Trophoblast cell (in vitro differentiated cells and primary cell): ENCODE measurements around the gene PHF14.

ENCODE experiments used
- DNase-seq, 2 donors: peaks; one replicate each; pipeline ENCODE4 v3.0.0-alpha.2; 2016
- H2AFZ ChIP-seq: 2 replicates; pipeline ENCODE4 v1.6.1; 2013; ENCODE audit warnings: low read length, moderate library complexity, mild to moderate bottlenecking; ENCODE audit not compliant: insufficient read depth, poor library complexity
- H2AK5ac ChIP-seq: 2 replicates; pipeline ENCODE4 v1.6.1; 2013; ENCODE audit warnings: mild to moderate bottlenecking, low read length
- H2BK120ac ChIP-seq: 2 replicates; pipeline ENCODE4 v1.6.1; 2013; ENCODE audit warnings: low read length, mild to moderate bottlenecking, moderate library complexity; ENCODE audit not compliant: insufficient read depth, poor library complexity
- H2BK12ac ChIP-seq: 2 replicates; pipeline ENCODE4 v1.6.1; 2013; ENCODE audit warnings: mild to moderate bottlenecking, low read length, moderate library complexity
- H2BK5ac ChIP-seq: 2 replicates; pipeline ENCODE4 v1.6.1; 2013; ENCODE audit warnings: low read length, low read depth, moderate library complexity, mild to moderate bottlenecking; ENCODE audit not compliant: poor library complexity
- H3K14ac ChIP-seq: 2 replicates; pipeline ENCODE4 v1.6.1; 2013; ENCODE audit warnings: mild to moderate bottlenecking, low read length
- H3K18ac ChIP-seq: 2 replicates; pipeline ENCODE4 v1.6.1; 2013; ENCODE audit warnings: mild to moderate bottlenecking, low read length
- H3K23ac ChIP-seq: 2 replicates; pipeline ENCODE4 v1.6.1; 2013; ENCODE audit warnings: low read length
- H3K27ac ChIP-seq: 2 replicates; pipeline ENCODE4 v1.5.1; 2013; ENCODE audit warnings: low read depth, mild to moderate bottlenecking, inconsistent platforms, low read length, moderate library complexity
- H3K27me3 ChIP-seq: 2 replicates; pipeline ENCODE4 v1.6.1; 2013; ENCODE audit warnings: inconsistent platforms, mild to moderate bottlenecking, low read length, moderate library complexity; ENCODE audit not compliant: insufficient read depth
- H3K36me3 ChIP-seq, 2 experiments: 1 replicate in 1 of 2; 2 replicates in 1 of 2; pipeline ENCODE4 v1.6.1; 2013; ENCODE audit warnings: low read length in 2 of 2, mild to moderate bottlenecking in 2 of 2, moderate library complexity in 1 of 2; ENCODE audit not compliant: insufficient read depth in 2 of 2, control insufficient read depth in 1 of 2
- H3K4ac ChIP-seq: 2 replicates; pipeline ENCODE4 v1.6.1; 2013; ENCODE audit warnings: low read depth, mild to moderate bottlenecking, low read length, moderate library complexity
- H3K4me1 ChIP-seq, 2 experiments: 1 replicate in 1 of 2; 2 replicates in 1 of 2; pipeline ENCODE4 v1.6.1; 2013; ENCODE audit warnings: low read length in 2 of 2, mild to moderate bottlenecking in 2 of 2, moderate library complexity in 1 of 2; ENCODE audit not compliant: insufficient read depth in 2 of 2, control insufficient read depth in 1 of 2
- H3K4me2 ChIP-seq: 2 replicates; pipeline ENCODE4 v1.6.1; 2013; ENCODE audit warnings: inconsistent platforms, mild to moderate bottlenecking, low read length, moderate library complexity
- H3K4me3 ChIP-seq: 2 replicates; pipeline ENCODE4 v1.5.1; 2013; ENCODE audit warnings: mild to moderate bottlenecking, low read depth, low read length, inconsistent platforms
- H3K79me1 ChIP-seq: one replicate; pipeline ENCODE4 v1.6.1; 2013; ENCODE audit warnings: low read length
- H3K79me2 ChIP-seq: 2 replicates; pipeline ENCODE4 v1.6.1; 2013; ENCODE audit warnings: low read length, mild to moderate bottlenecking; ENCODE audit not compliant: control insufficient read depth, insufficient read depth, poor library complexity
- H3K9ac ChIP-seq: 2 replicates; pipeline ENCODE4 v1.6.1; 2013; ENCODE audit warnings: mild to moderate bottlenecking, low read length
- H3K9me3 ChIP-seq: 2 replicates; pipeline ENCODE4 v1.6.1; 2013; ENCODE audit warnings: low read depth, mild to moderate bottlenecking, control low read depth, inconsistent platforms, low read length; ENCODE audit not compliant: insufficient read depth
- H4K12ac ChIP-seq: 2 replicates; pipeline ENCODE4 v1.6.1; 2013; ENCODE audit warnings: low read depth, mild to moderate bottlenecking, low read length, moderate library complexity
- H4K8ac ChIP-seq: 2 replicates; pipeline ENCODE4 v1.6.1; 2013; ENCODE audit warnings: low read depth, mild to moderate bottlenecking, low read length, moderate library complexity
- H4K91ac ChIP-seq: one replicate; pipeline ENCODE4 v1.6.1; 2013; ENCODE audit warnings: low read depth, mild to moderate bottlenecking, low read length, moderate library complexity
- WGBS: extraction: QIAGEN DNeasy Blood & Tissue Kit; methylation state at CpG from one replicate; pipeline ENCODE4 v1.1.7; 2013; ENCODE audit warnings: missing lambda C conversion rate; ENCODE audit not compliant: insufficient read length, insufficient coverage; ENCODE audit errors: extremely low coverage; 5-methylcytosine and 5-hydroxymethylcytosine counted together

The PHF14 gene

GRCh38 chr7:11206177-11206899, 232.7 kb downstream of the PHF14 start:
- no peaks in the 10 kb centered on the region for H3K27me3 ChIP-seq
- no peaks in the 10 kb centered on the region for H3K79me2 ChIP-seq
- H3K4me3 ChIP-seq = no peak overlapping the region
- H2BK120ac ChIP-seq = no peak overlapping the region
- no peaks in the 10 kb centered on the region for H3K4me1 ChIP-seq
- no peaks in the 10 kb centered on the region for H3K36me3 ChIP-seq
- no CpG with 5 or more reads among the region's 4 CpGs for WGBS
- H3K27ac ChIP-seq = no peak overlapping the region
- H3K4me2 ChIP-seq = no peak overlapping the region
- no peak overlapping the region for H4K91ac ChIP-seq
- H3K79me1 ChIP-seq = no peaks in the 10 kb centered on the region
- no peak overlapping the region for H4K8ac ChIP-seq
- H2AK5ac ChIP-seq = no peak overlapping the region
- no peak overlapping the region for H3K14ac ChIP-seq
- no peaks in the 10 kb centered on the region for H3K9me3 ChIP-seq
- no peak overlapping the region for H3K9ac ChIP-seq
- H4K12ac ChIP-seq = no peak overlapping the region
- H2AFZ ChIP-seq = no peak overlapping the region
- no peak overlapping the region for H3K23ac ChIP-seq
- H3K4ac ChIP-seq = no peak overlapping the region
- no peak overlapping the region for H2BK5ac ChIP-seq
- H2BK12ac ChIP-seq = no peak overlapping the region
- DNase-seq = no peak
- H3K18ac ChIP-seq = no peak overlapping the region

GRCh38 chr7:11207565-11207964, 233.9 kb downstream of the PHF14 start:
- WGBS = no CpG with 5 or more reads among the region's 3 CpGs
- no peak overlapping the region for H3K14ac ChIP-seq

GRCh38 chr7:11208883-11209465, 235.3 kb downstream of the PHF14 start:
- Histone ChIP-seq H2BK12ac (no peak overlapping the region), H3K79me2 (peaks cover 2% of the 10 kb centered on the region), H3K4me2 (no peak overlapping the region), H3K23ac (no peak overlapping the region), H3K9me3 (no peaks in the 10 kb centered on the region), H4K91ac (no peak overlapping the region), H2AK5ac (no peak overlapping the region), H4K12ac (no peak overlapping the region), H3K36me3 (no peaks in the 10 kb centered on the region), H3K18ac (no peak overlapping the region), H3K4ac (no peak overlapping the region), H3K4me3 (no peak overlapping the region), H3K27ac (no peak overlapping the region), H3K9ac (no peak overlapping the region), H2BK120ac (peak overlapping the region; percentile 11), H3K14ac (no peak overlapping the region), H3K27me3 (no peaks in the 10 kb centered on the region), H2BK5ac (no peak overlapping the region), H3K4me1 (peaks cover 4 to 5% of the 10 kb centered on the region in 2 experiments), H3K79me1 (peaks cover 2% of the 10 kb centered on the region), H2AFZ (no peak overlapping the region), H4K8ac (no peak overlapping the region)
- WGBS = no CpG with 5 or more reads among the region's 5 CpGs
- no peak for DNase-seq

More at GRCh38 chr7:11207565-11207964, 233.9 kb downstream of the PHF14 start:
- Histone ChIP-seq H2BK120ac (no peak overlapping the region), H2BK5ac (no peak overlapping the region), H4K12ac (no peak overlapping the region), H3K9me3 (no peaks in the 10 kb centered on the region), H3K4ac (no peak overlapping the region), H4K8ac (no peak overlapping the region), H3K23ac (no peak overlapping the region), H3K18ac (no peak overlapping the region), H4K91ac (no peak overlapping the region), H3K9ac (no peak overlapping the region), H3K36me3 (no peaks in the 10 kb centered on the region), H2AK5ac (no peak overlapping the region), H3K4me1 (peaks cover 0 to 2% of the 10 kb centered on the region in 2 experiments), H3K27ac (no peak overlapping the region), H3K79me2 (peaks cover 2% of the 10 kb centered on the region), H2AFZ (no peak overlapping the region), H3K4me3 (no peak overlapping the region), H2BK12ac (no peak overlapping the region), H3K27me3 (no peaks in the 10 kb centered on the region), H3K79me1 (peaks cover 2% of the 10 kb centered on the region), H3K4me2 (no peak overlapping the region)
- no peak for DNase-seq

GRCh38 chr7:11210374-11210773, 236.7 kb downstream of the PHF14 start:
- H2BK120ac ChIP-seq = no peak overlapping the region
- H3K9ac ChIP-seq = no peak overlapping the region
- peaks cover 4% of the 10 kb centered on the region for H3K79me1 ChIP-seq
- H3K4me2 ChIP-seq = no peak overlapping the region
- no CpG with 5 or more reads among the region's 2 CpGs for WGBS
- H3K4me3 ChIP-seq = no peak overlapping the region
- no peak overlapping the region for H3K14ac ChIP-seq
- H3K4ac ChIP-seq = no peak overlapping the region
- no peak overlapping the region for H4K8ac ChIP-seq
- no peak overlapping the region for H4K12ac ChIP-seq
- DNase-seq = no peak
- H3K36me3 ChIP-seq = no peaks in the 10 kb centered on the region
- no peak overlapping the region for H2BK12ac ChIP-seq
- H3K4me1 ChIP-seq = peaks cover 4 to 5% of the 10 kb centered on the region in 2 experiments
- no peak overlapping the region for H3K27ac ChIP-seq
- no peak overlapping the region for H2BK5ac ChIP-seq
- H2AFZ ChIP-seq = no peak overlapping the region
- H4K91ac ChIP-seq = no peak overlapping the region
- H3K9me3 ChIP-seq = no peaks in the 10 kb centered on the region
- no peaks in the 10 kb centered on the region for H3K27me3 ChIP-seq
- no peak overlapping the region for H3K23ac ChIP-seq
- H3K79me2 ChIP-seq = peaks cover 2% of the 10 kb centered on the region
- no peak overlapping the region for H2AK5ac ChIP-seq
- no peak overlapping the region for H3K18ac ChIP-seq
